H9 (cell line): ENCODE measurements around the gene GPRC5A. TPM values are rescaled to one million over a fixed set of nuclear protein-coding genes. Genes with fewer than 3 reads are reported as not detected.

ENCODE experiments used
- DNase-seq: peaks from one replicate; pipeline ENCODE4 v3.0.0-alpha.2; 2017
- H2AFZ ChIP-seq: one replicate; pipeline ENCODE4 v1.6.1; 2013; ENCODE audit warnings: mild to moderate bottlenecking, low read length, control low read depth, moderate library complexity
- H2AK5ac ChIP-seq: 2 replicates; pipeline ENCODE4 v1.6.1; 2013; ENCODE audit warnings: low read length, control low read depth, mixed read lengths; ENCODE audit not compliant: insufficient read length
- H2BK120ac ChIP-seq: one replicate; pipeline ENCODE4 v1.6.1; 2013; ENCODE audit warnings: low read depth, mild to moderate bottlenecking, low read length, control low read depth, inconsistent platforms; ENCODE audit not compliant: poor library complexity, severe bottlenecking
- H2BK12ac ChIP-seq: 2 replicates; pipeline ENCODE4 v1.6.1; 2013; ENCODE audit warnings: low read length, control low read depth, mixed read lengths, low read depth; ENCODE audit not compliant: insufficient read length
- H2BK15ac ChIP-seq: 2 replicates; pipeline ENCODE4 v1.6.1; 2013; ENCODE audit warnings: low read depth, low read length, control low read depth
- H2BK20ac ChIP-seq: one replicate; pipeline ENCODE4 v1.6.1; 2013; ENCODE audit warnings: low read depth, mild to moderate bottlenecking, low read length, control low read depth, inconsistent platforms; ENCODE audit not compliant: poor library complexity, severe bottlenecking
- H2BK5ac ChIP-seq: 2 replicates; pipeline ENCODE4 v1.6.1; 2013; ENCODE audit warnings: low read length, control low read depth, mixed read lengths; ENCODE audit not compliant: insufficient read length
- H3K14ac ChIP-seq: 2 replicates; pipeline ENCODE4 v1.6.1; 2013; ENCODE audit warnings: low read length, control low read depth; ENCODE audit not compliant: insufficient read depth
- H3K18ac ChIP-seq: 2 replicates; pipeline ENCODE4 v1.6.1; 2013; ENCODE audit warnings: low read depth, mild to moderate bottlenecking, mixed read lengths, low read length, control low read depth; ENCODE audit not compliant: insufficient read length
- H3K23ac ChIP-seq: 2 replicates; pipeline ENCODE4 v1.6.1; 2013; ENCODE audit warnings: low read length, control low read depth, mixed read lengths, low read depth; ENCODE audit not compliant: insufficient read length
- H3K23me2 ChIP-seq: 2 replicates; pipeline ENCODE4 v1.6.1; 2013; ENCODE audit warnings: low read depth, mild to moderate bottlenecking, mixed read lengths, low read length, control low read depth; ENCODE audit not compliant: insufficient read length, poor library complexity, severe bottlenecking
- H3K27ac ChIP-seq: 2 replicates; pipeline ENCODE4 v1.5.1; 2013; ENCODE audit warnings: low read length, control low read depth, mixed read lengths, low read depth; ENCODE audit not compliant: insufficient read length
- H3K27me3 ChIP-seq: 2 replicates; pipeline ENCODE4 v1.6.1; 2013; ENCODE audit warnings: low read length, control low read depth, inconsistent platforms; ENCODE audit not compliant: insufficient read depth
- H3K4ac ChIP-seq: 2 replicates; pipeline ENCODE4 v1.6.1; 2013; ENCODE audit warnings: low read depth, mild to moderate bottlenecking, control low read depth, inconsistent platforms, low read length, moderate library complexity
- H3K4me1 ChIP-seq: 2 replicates; pipeline ENCODE4 v1.6.1; 2013; ENCODE audit warnings: low read length, control low read depth, inconsistent platforms; ENCODE audit not compliant: insufficient read depth
- H3K4me2 ChIP-seq: 2 replicates; pipeline ENCODE4 v1.6.1; 2013; ENCODE audit warnings: low read length, control low read depth, mixed read lengths; ENCODE audit not compliant: insufficient read length, insufficient read depth
- H3K56ac ChIP-seq: 2 replicates; pipeline ENCODE4 v1.6.1; 2013; ENCODE audit warnings: low read depth, mild to moderate bottlenecking, mixed read lengths, low read length, control low read depth; ENCODE audit not compliant: insufficient read length
- H3K79me1 ChIP-seq: 2 replicates; pipeline ENCODE4 v1.6.1; 2013; ENCODE audit warnings: low read depth, mild to moderate bottlenecking, moderate library complexity, low read length, control low read depth, inconsistent platforms; ENCODE audit not compliant: insufficient read depth, poor library complexity, severe bottlenecking
- H3K79me2 ChIP-seq: 2 replicates; pipeline ENCODE4 v1.6.1; 2013; ENCODE audit warnings: low read length, control low read depth, inconsistent platforms; ENCODE audit not compliant: insufficient read depth
- H3K9ac ChIP-seq: 2 replicates; pipeline ENCODE4 v1.6.1; 2013; ENCODE audit warnings: low read length, control low read depth, mixed read lengths; ENCODE audit not compliant: insufficient read length; ENCODE audit errors: extremely low read depth
- H3K9me3 ChIP-seq: one replicate; pipeline ENCODE4 v1.6.1; 2013; ENCODE audit warnings: low read depth, low read length, inconsistent platforms; ENCODE audit not compliant: control insufficient read depth
- H3T11ph ChIP-seq: one replicate; pipeline ENCODE4 v1.6.1; 2013; ENCODE audit warnings: mild to moderate bottlenecking, low read length, control low read depth, inconsistent platforms
- H4K20me1 ChIP-seq: one replicate; pipeline ENCODE4 v1.6.1; 2013; ENCODE audit not compliant: control insufficient read depth, insufficient read length, insufficient read depth
- H4K5ac ChIP-seq: 2 replicates; pipeline ENCODE4 v1.6.1; 2013; ENCODE audit warnings: low read depth, mild to moderate bottlenecking, mixed read lengths, low read length, control low read depth; ENCODE audit not compliant: insufficient read length
- H4K8ac ChIP-seq: replicated peaks from 2 replicates; pipeline ENCODE4 v1.6.1; 2013; ENCODE audit warnings: low read length, control low read depth, mixed read lengths, low read depth; ENCODE audit not compliant: insufficient read length
- H4K91ac ChIP-seq: 2 replicates; pipeline ENCODE4 v1.6.1; 2013; ENCODE audit warnings: low read depth, mild to moderate bottlenecking, moderate library complexity, mixed read lengths, low read length, control low read depth; ENCODE audit not compliant: insufficient read length
- H3K27ac Mint-ChIP-seq, 3 experiments: 2 replicates in 2 of 3; 3 replicates in 1 of 3; pipeline ENCODE4 v1.8.0; 2020 to 2021; ENCODE audit warnings: mixed read lengths in 3 of 3, mild to moderate bottlenecking in 1 of 3, moderate library complexity in 1 of 3
- H3K27me3 Mint-ChIP-seq: 2 replicates; pipeline ENCODE4 v1.8.0; 2021; ENCODE audit warnings: low read depth, mild to moderate bottlenecking, moderate library complexity, mixed read lengths
- H3K36me3 Mint-ChIP-seq, 3 experiments: 2 replicates in 2 of 3; 3 replicates in 1 of 3; pipeline ENCODE4 v1.8.0; 2020 to 2021; ENCODE audit warnings: low read depth in 3 of 3, mixed read lengths in 3 of 3; ENCODE audit not compliant: insufficient read depth in 1 of 3
- H3K4me1 Mint-ChIP-seq, 2 experiments: 2 replicates each; pipeline ENCODE4 v1.8.0; 2020; ENCODE audit warnings: mixed read lengths in 2 of 2
- H3K4me3 Mint-ChIP-seq, 2 experiments: 2 replicates in 1 of 2; 3 replicates in 1 of 2; pipeline ENCODE4 v1.8.0; 2020 to 2021; ENCODE audit warnings: mild to moderate bottlenecking in 2 of 2, mixed read lengths in 2 of 2, moderate library complexity in 1 of 2
- H3K9me3 Mint-ChIP-seq, 2 experiments: 2 replicates in 1 of 2; 3 replicates in 1 of 2; pipeline ENCODE4 v1.8.0; 2020; ENCODE audit warnings: mild to moderate bottlenecking in 2 of 2, mixed read lengths in 2 of 2, moderate library complexity in 1 of 2
- WGBS: extraction: QIAGEN DNeasy Blood & Tissue Kit; methylation state at CpG from one replicate; pipeline ENCODE4 v1.1.7; 2013; ENCODE audit warnings: missing lambda C conversion rate, low lambda C conversion rate, mixed read lengths; ENCODE audit not compliant: insufficient read length; ENCODE audit errors: extremely low coverage; 5-methylcytosine and 5-hydroxymethylcytosine counted together
- total RNA-seq: library from RNA; stranded (reverse); gene quantifications from 2 replicates; pipeline ENCODE4 v1.2.1, GENCODE V29; 2021
- TF ChIP-seq, protein P1 (sequence below): fragments of 200-600 bp; sonication (generic); conservative IDR thresholded peaks from 3 replicates; pipeline ENCODE4 v1.8.0; 2021; ENCODE audit warnings: antibody characterized with exemption, mild to moderate bottlenecking

Gene GPRC5A
- total RNA-seq, 1 experiment from 2014 or later = 0.09 TPM

DNA sequence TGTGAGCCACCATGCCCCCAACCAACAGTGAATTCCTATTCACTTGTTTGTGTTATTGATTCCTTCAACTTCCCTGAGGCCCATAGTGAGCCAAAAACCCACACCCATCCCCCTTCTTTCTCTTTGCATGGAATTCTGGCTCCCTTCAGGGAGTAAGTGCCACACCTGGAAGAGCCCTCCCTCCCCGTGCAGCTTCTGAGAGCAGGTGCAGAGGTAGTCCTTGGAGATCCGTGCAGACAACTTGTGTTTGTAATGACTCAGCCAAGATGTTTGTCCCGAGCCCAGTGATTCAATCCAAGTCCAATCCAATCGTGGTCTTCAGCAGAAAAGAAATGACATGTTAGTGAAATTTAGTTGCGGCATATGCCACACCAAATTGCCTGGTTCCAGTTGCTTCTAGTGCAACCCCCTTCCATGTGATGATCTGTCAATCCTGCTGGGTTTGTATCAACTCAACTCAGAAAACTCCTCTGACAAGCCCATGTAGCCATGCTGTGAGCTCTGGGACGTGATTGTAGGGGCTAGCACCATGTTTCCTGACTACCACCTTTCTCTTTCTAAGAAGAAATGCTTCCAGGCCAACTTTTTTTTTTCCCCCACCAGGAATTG lies 27.5 kb downstream of the GPRC5A start:
- H4K5ac ChIP-seq = no peak overlapping the region
- no peak overlapping the region for H2BK5ac ChIP-seq
- H3K27me3 ChIP-seq = no peaks in the 10 kb centered on the region
- no peak overlapping the region for H3T11ph ChIP-seq
- no peaks in the 10 kb centered on the region for H3K23me2 ChIP-seq
- no peak overlapping the region for H2AK5ac ChIP-seq
- peaks cover 12% of the 10 kb centered on the region for H3K27me3 Mint-ChIP-seq
- H3K27ac Mint-ChIP-seq = no peak overlapping the region
- no peak overlapping the region for H4K91ac ChIP-seq
- peaks cover 0 to 3% of the 10 kb centered on the region in 2 experiments; a peak in 1 of 5 replicates for H3K9me3 Mint-ChIP-seq
- no peaks in the 10 kb centered on the region for H3K79me1 ChIP-seq
- no peak overlapping the region for H2BK15ac ChIP-seq
- no peak overlapping the region for H3K56ac ChIP-seq
- no peak overlapping the region for H3K9ac ChIP-seq
- no peak overlapping the region for H3K23ac ChIP-seq
- no peaks in the 10 kb centered on the region for H3K9me3 ChIP-seq
- no CpG with 5 or more reads among the region's 6 CpGs for WGBS
- no peak overlapping the region for H3K18ac ChIP-seq
- no peak overlapping the region for H2AFZ ChIP-seq
- no peak overlapping the region for H3K4me3 Mint-ChIP-seq
- H4K20me1 ChIP-seq = no peaks in the 10 kb centered on the region
- no peak overlapping the region for H3K4me2 ChIP-seq
- H4K8ac ChIP-seq = no peak overlapping the region
- no peak overlapping the region for H2BK120ac ChIP-seq
- peaks cover 23 to 30% of the 10 kb centered on the region in 2 experiments for H3K4me1 Mint-ChIP-seq
- TF ChIP-seq, protein P1, sequence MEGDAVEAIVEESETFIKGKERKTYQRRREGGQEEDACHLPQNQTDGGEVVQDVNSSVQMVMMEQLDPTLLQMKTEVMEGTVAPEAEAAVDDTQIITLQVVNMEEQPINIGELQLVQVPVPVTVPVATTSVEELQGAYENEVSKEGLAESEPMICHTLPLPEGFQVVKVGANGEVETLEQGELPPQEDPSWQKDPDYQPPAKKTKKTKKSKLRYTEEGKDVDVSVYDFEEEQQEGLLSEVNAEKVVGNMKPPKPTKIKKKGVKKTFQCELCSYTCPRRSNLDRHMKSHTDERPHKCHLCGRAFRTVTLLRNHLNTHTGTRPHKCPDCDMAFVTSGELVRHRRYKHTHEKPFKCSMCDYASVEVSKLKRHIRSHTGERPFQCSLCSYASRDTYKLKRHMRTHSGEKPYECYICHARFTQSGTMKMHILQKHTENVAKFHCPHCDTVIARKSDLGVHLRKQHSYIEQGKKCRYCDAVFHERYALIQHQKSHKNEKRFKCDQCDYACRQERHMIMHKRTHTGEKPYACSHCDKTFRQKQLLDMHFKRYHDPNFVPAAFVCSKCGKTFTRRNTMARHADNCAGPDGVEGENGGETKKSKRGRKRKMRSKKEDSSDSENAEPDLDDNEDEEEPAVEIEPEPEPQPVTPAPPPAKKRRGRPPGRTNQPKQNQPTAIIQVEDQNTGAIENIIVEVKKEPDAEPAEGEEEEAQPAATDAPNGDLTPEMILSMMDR = no peak
- no peaks in the 10 kb centered on the region for H3K36me3 Mint-ChIP-seq
- H3K14ac ChIP-seq = no peak overlapping the region
- H3K4ac ChIP-seq = no peak overlapping the region
- H3K27ac ChIP-seq = no peak overlapping the region
- H2BK20ac ChIP-seq = no peak overlapping the region
- DNase-seq = no peak
- no peaks in the 10 kb centered on the region for H3K79me2 ChIP-seq
- no peak overlapping the region for H2BK12ac ChIP-seq
- H3K4me1 ChIP-seq = peaks cover 7% of the 10 kb centered on the region; the same call in 1 of the 2 replicates
